Left lung (tissue), 10 donors: Measurements from ENCODE around the gene PBLD. TPM values are rescaled to one million over a fixed set of nuclear protein-coding genes. Genes with fewer than 3 reads are reported as not detected.

Experiments used
- ATAC-seq: fragments of 200-7000 bp; cut with Tn5 transposase; one replicate; pipeline ENCODE4 v1.9.1; 2020; ENCODE audit warnings: moderate library complexity
- DNase-seq, 4 donors: peaks; one replicate each; pipeline ENCODE4 v3.0.0-alpha.2; 2013 to 2020
- H3K27ac ChIP-seq, 2 donors: fragments of 200-600 bp; sonication (generic) in 1 of 2; one replicate each; pipeline versions ENCODE4 v1.5.0 to v1.8.0; 2020 to 2021
- H3K27me3 ChIP-seq, 2 donors: fragments of 200-600 bp; sonication (generic) in 1 of 2; one replicate each; pipeline versions ENCODE4 v1.5.0 to v1.8.0; 2020 to 2021
- H3K36me3 ChIP-seq, 2 donors: fragments of 200-600 bp; sonication (generic) in 1 of 2; one replicate each; pipeline versions ENCODE4 v1.5.0 to v1.8.0; 2020 to 2021
- H3K4me1 ChIP-seq, 2 donors: fragments of 200-600 bp; one replicate each; pipeline ENCODE4 v1.8.0; 2021
- H3K4me3 ChIP-seq, 2 donors: fragments of 200-600 bp; sonication (generic) in 1 of 2; one replicate each; pipeline versions ENCODE4 v1.5.0 to v1.8.0; 2020 to 2021; ENCODE audit warnings: mild to moderate bottlenecking in 1 of 2
- H3K9me3 ChIP-seq, 2 donors: fragments of 200-600 bp; sonication (generic) in 1 of 2; one replicate each; pipeline versions ENCODE4 v1.5.0 to v1.8.0; 2020 to 2021
- CTCF ChIP-seq, 2 donors: fragments of 200-600 bp; sonication (generic) in 1 of 2; IDR thresholded peaks; one replicate each; pipeline versions ENCODE4 v1.5.0 to v1.8.0; 2021; ENCODE audit warnings: antibody characterized with exemption in 2 of 2
- intact Hi-C, 2 donors: fragments of 100-400 bp; cut with DNase I; formaldehyde crosslinking; loops; one replicate each; pipeline versions ENCODE4 v1.11.2 to v1.14.2; 2022
- polyA plus RNA-seq, 6 donors: library from polyadenylated mRNA; unstranded; fragments of 120-200 nt; gene quantifications; one replicate each; pipeline ENCODE4 v1.2.1, GENCODE V29; 2013; ENCODE audit not compliant: insufficient read length in 6 of 6
- total RNA-seq, 2 donors: library from RNA; stranded (reverse); fragmentation: NEBNext Ultra II Directional; extraction: Animal tissue kit (Norgen Biotek cat#: 25700); gene quantifications; one replicate each; pipeline ENCODE4 v1.2.1, GENCODE V29; 2021
- donor health status: DM: no; HTN: yes; CAD: no.
- donor health status: DM: no; HTN: no; CAD: no.

PBLD gene
- total and polyA plus RNA-seq, 8 donors = 2.1 to 17.3 (median 13.4) TPM

DNA sequence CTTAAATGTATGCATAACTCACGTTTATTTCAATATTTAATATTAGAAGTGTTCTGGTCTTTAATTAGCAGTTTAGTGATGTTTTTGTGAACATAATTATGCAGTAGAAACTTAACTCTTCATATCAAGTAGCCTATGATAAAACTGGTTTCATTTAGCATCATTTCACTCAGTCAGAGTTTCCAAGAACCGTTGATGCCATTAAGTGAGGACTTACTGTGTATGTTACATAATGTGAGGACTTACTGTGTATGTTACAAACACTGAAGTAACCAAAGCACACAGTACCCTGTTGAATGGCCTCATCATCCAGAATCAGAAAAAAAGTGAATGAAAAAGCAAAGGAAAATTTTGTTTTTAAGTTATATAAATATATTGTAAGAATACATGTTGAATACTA lies 32.9 kb upstream of the PBLD start:
- DNase-seq (no peak), ATAC-seq (no peak)
- no peaks in the 10 kb centered on the region for H3K4me1 ChIP-seq
- no peaks in the 10 kb centered on the region for H3K9me3 ChIP-seq
- H3K36me3 ChIP-seq = peaks cover 0 to 56% of the 10 kb centered on the region in 2 donors
- intact Hi-C loops = no loop called here
- H3K27ac ChIP-seq = no peak overlapping the region
- no peaks in the 10 kb centered on the region for H3K27me3 ChIP-seq
- H3K4me3 ChIP-seq = no peak overlapping the region
- TF ChIP-seq CTCF (IDR thresholded peaks at IDR 0.05) = no peak

DNA sequence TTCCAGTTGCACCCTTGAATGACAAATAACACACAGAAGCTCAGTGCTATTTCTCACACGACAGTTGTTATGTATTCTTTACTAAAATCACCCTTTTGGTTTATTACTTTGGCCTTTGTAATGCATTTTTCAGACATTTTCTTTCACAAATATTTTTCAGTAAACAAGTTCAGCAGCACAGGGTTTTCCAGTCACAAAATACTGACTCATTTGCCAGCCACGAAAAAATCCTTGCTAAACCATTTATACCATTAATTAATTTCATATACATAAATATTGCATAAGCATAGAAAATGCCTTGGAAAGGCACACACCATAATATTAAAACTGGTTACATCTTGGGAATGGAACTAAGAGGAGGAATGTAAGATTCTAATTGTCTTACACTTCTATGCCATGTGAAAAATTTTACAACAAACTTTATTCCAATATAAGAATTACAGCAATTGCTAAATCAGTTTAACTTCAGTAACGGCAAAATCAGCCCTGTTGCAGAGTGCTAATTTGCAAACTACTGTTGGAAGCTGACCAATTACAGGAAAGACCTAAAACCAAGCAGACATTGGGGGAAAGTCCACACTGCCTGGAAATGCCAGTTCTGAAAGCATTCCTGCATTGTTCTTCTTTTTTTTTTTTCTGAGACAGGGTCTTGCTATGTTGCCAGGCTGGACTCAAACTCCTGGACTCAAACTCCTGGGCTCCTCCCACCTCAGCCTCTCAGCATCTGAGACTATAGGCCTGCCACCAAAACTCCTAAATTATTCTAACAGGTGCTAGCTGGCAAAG lies 31.6 kb upstream of the PBLD start:
- intact Hi-C loops = no loop called here
- Histone ChIP-seq H3K36me3 (peaks cover 0 to 48% of the 10 kb centered on the region in 2 donors), H3K9me3 (no peaks in the 10 kb centered on the region), H3K4me1 (no peaks in the 10 kb centered on the region), H3K27ac (no peak overlapping the region), H3K27me3 (no peaks in the 10 kb centered on the region), H3K4me3 (no peak overlapping the region)
- DNase-seq (no peak), ATAC-seq (no peak)
- no peak for TF ChIP-seq CTCF (IDR thresholded peaks at IDR 0.05)

- no peak overlapping the region for H3K4me3 ChIP-seq
- no peak overlapping the region for H3K27ac ChIP-seq
- ATAC-seq = no peak
- H3K36me3 ChIP-seq = peaks cover 0 to 47% of the 10 kb centered on the region in 2 donors
- no peaks in the 10 kb centered on the region for H3K4me1 ChIP-seq
- H3K9me3 ChIP-seq = no peaks in the 10 kb centered on the region
- intact Hi-C loops = no loop called here
- no peak for TF ChIP-seq CTCF (IDR thresholded peaks at IDR 0.05)
- H3K27me3 ChIP-seq = no peaks in the 10 kb centered on the region
- no peak for DNase-seq
Measured at GRCh38 chr10:68362590-68362989, 29.9 kb upstream of the PBLD start.

- TF ChIP-seq CTCF (IDR thresholded peaks at IDR 0.05) = no peak
- Histone ChIP-seq H3K27ac (no peak overlapping the region), H3K27me3 (no peaks in the 10 kb centered on the region), H3K4me3 (no peak overlapping the region), H3K4me1 (no peaks in the 10 kb centered on the region), H3K36me3 (peaks cover 0 to 63% of the 10 kb centered on the region in 2 donors), H3K9me3 (no peaks in the 10 kb centered on the region)
- DNase-seq (no peak), ATAC-seq (no peak)
- intact Hi-C loops = no loop called here
Measured at GRCh38 chr10:68359189-68359588, 26.5 kb upstream of the PBLD start.

GRCh38 chr10:68353537-68353936 lies 20.8 kb upstream of the PBLD start:
- no peaks in the 10 kb centered on the region for H3K27me3 ChIP-seq
- no peak for ATAC-seq
- no peaks in the 10 kb centered on the region for H3K9me3 ChIP-seq
- intact Hi-C loops = no loop called here
- H3K27ac ChIP-seq = no peak overlapping the region
- no peak overlapping the region for H3K4me3 ChIP-seq
- DNase-seq = no peak
- H3K4me1 ChIP-seq = no peaks in the 10 kb centered on the region
- peaks cover 0 to 59% of the 10 kb centered on the region in 2 donors for H3K36me3 ChIP-seq
- TF ChIP-seq CTCF (IDR thresholded peaks at IDR 0.05) = no peak
